Activated CD8-positive, alpha-beta memory T cell treated with anti-CD3 and anti-CD28 coated beads, Interleukin-2, amount 50 U/mL, for 24 hours (primary cell): ENCODE measurements around the gene GALNT13.

Experiments
- DNase-seq: peaks from one replicate; pipeline ENCODE4 v3.0.0-alpha.2; 2020; ENCODE audit errors: extremely low read depth

Gene GALNT13

DNA sequence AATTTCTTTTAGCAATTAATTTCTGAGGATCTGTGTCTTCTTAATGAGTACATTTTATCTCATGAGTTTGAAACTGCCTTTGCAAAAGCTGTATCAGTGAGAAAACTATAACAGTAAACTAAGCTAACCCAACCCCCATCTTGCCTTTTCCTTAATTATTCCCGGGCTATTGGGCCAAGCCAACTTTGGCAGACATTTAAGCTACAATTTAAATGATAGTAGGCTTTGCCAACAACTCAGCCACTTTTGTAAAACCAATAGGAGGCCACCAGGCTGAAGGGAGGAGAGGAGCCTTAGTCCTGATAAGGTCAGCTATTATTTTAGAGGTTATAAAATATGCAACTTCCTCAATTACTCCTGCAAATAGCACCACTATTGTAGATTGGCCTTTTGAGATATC lies 608.8 kb downstream of the GALNT13 start:
- no peak for DNase-seq

- DNase-seq, result no peak
These were observed 609.6 kb downstream of the GALNT13 start for GRCh38 chr2:154481336-154481735.

- no peak for DNase-seq
These were observed 612.8 kb downstream of the GALNT13 start for GRCh38 chr2:154484338-154485099.

- DNase-seq, result no peak
These were observed 617.1 kb downstream of the GALNT13 start for GRCh38 chr2:154488801-154489200.

DNA sequence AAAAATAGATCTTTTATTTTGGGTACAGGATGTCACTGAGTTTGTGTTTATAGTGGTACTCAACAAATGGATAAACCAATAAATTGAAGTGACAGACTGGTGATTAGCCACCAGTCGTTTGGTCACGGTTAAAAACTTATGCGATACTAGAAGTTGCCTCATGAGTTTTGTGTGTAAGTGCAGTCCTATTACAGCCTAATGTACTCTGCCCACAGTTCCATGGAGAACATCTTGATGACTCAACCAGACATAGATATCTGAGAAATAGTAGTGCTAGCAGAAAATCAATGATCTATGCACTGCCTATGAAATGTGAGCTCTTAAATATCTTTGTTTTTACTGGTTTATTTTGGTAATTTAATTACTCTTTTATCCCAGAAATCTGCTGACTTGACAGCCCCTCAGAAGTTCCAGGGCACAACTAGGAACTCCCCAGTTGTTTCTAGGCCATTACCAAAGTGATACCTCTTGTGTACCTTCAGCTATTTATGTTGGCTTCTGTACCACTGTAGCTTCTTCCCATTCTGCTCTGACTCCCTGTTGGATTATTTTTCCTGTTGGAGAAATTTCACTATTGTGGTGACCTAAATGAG lies 617.6 kb downstream of the GALNT13 start:
- DNase-seq, result no peak

- DNase-seq, result no peak
These were observed 618.8 kb downstream of the GALNT13 start for GRCh38 chr2:154490530-154490929.

- DNase-seq, result no peak
These were observed 623.7 kb downstream of the GALNT13 start for GRCh38 chr2:154495455-154495868.

DNA sequence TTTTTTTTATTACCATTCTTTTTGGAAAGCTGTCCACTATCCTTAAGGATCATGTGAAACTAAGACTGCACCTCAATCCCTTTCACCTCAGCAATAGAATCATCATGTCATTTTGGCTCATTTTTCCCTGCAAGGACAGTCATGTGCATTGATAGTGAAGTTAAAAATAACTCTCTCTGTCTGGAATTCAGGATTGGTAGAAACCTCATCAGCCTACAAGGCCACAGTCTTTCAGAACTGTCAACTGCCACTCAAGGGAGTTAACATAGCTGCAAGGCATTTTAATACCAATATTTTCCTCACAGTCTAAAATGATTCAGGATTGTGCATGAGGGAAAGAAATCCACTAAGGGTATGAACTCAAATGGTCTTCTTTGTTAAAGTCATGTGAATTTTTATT lies 625.3 kb downstream of the GALNT13 start:
- no peak for DNase-seq
